ENCODE data around the gene GPC1.

The GPC1 gene

DNA sequence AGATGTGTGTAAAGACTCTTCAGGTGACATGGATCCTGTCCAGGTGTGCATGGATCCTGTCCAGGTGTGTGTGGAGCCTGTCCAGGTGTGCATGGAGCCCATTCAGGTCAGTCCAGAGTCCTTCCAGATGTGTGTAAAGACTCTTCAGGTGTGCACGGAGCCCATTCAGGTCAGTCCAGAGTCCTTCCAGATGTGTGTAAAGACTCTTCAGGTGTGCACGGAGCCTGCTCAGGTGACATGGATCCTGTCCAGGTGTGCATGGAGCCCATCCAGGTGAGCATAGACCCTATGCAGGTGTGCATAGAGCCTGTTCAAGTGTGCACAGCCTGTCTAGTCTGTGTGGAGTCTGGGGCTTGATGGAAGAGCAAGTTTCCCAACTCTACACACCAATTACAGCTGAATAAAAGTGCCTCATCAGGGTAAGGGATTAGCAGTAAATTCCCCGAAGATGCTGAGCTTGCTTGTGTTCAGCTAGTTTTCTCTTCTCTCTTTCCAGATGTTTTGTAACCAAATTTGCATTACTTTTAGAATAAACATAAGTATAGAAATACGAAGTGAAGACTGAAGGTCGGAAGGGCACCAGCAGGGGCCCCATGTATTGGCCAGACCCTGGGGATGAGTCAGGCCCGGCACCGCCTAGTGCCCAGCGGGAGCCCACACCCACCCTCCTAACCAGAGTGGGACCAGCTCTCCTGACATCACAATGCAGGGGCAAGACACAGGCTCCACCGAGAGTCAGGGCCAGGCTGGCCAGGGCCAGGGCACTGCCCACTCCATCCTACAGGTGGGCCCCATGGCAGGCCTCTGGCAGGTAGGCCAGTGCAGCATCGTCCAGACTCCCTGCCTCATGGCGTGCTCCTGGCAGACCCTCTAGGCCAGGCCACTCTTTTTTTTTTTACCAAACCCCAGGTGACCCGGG is 38.6 kb upstream of the GPC1 start:
- no peak for DNase-seq

DNA sequence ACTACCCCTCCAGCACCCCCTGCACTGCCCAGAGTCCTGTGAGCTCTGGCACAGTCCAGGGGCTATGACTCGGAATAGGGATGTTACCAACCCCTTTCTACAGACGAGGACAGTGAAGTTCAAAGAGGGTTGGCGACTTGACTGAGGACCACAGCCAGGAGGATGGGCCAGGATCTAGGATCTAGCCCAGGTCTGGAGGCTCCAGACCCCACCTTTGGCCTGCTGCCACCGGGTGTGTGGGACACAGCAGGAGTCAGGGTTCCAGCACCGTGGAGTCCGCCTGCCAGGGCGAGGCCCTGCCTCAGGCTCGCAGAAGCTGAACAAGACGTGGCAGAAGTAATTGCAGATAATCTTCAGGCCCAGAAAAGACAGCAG is 37.9 kb upstream of the GPC1 start:
- DNase-seq, result no peak

DNA sequence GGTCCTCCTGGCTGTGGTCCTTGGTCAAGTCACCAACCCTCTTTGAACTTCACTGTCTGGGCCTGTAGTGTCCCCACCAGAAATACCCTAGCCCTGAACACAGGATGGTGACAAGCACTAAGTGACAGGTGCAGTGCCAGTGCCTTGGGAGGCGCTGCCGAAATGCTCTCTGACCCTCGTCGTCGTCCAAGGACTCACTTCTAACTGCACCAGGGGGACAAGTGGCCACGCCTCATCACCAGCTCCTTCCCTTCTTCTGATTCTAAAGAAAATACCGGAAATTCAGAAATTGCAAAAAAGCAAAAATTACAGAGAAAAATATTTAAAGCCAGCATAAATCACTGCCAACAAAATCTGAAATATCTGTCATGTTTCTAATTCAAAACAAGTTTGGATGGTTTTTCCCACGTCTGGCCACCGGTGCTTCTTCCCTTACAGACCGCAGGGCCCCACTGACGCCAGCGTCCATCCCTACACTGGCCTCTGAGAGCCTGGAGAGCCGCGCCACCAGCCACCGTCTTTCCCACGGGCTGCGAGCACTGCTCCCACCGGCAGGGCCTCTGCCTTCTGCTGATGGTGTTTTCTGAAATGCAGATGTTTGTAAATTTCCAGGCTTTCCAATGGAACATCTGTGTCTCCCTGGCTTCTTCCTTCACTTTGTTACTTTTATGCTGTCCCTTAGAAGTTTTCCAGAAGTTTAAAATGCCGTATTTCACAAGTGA is 37.4 kb upstream of the GPC1 start:
- no peak for DNase-seq

DNA sequence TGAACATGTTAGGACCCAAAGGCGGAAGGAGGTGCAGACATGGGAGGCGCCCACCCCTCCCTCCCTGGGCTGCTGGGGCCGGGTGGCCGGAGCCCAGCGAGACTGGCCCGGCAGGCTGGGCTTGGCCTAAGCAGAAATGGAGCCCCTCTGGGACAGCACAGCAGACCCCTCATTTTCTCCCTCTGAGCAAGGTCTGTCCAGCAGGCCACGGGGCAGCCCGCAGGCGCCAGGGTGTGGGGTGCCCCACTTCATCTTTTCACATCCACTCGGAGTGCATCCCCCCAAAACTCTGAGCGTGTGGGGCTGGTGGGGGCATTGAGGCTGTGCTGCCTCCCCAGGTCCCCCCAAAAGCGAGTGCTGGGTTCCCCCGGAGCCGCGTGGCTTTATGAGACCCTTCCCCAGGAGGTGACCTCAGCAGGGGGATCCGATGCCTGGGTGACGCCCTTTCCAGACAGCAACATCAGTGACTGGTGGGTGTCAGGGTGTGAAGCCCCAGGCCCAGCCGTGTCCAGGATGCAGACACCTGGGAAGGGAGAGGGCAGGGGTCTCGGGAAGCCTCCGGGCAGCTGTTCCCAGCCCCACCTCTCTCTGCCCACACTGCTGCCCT is 36.7 kb upstream of the GPC1 start:
- no peak for DNase-seq

DNA sequence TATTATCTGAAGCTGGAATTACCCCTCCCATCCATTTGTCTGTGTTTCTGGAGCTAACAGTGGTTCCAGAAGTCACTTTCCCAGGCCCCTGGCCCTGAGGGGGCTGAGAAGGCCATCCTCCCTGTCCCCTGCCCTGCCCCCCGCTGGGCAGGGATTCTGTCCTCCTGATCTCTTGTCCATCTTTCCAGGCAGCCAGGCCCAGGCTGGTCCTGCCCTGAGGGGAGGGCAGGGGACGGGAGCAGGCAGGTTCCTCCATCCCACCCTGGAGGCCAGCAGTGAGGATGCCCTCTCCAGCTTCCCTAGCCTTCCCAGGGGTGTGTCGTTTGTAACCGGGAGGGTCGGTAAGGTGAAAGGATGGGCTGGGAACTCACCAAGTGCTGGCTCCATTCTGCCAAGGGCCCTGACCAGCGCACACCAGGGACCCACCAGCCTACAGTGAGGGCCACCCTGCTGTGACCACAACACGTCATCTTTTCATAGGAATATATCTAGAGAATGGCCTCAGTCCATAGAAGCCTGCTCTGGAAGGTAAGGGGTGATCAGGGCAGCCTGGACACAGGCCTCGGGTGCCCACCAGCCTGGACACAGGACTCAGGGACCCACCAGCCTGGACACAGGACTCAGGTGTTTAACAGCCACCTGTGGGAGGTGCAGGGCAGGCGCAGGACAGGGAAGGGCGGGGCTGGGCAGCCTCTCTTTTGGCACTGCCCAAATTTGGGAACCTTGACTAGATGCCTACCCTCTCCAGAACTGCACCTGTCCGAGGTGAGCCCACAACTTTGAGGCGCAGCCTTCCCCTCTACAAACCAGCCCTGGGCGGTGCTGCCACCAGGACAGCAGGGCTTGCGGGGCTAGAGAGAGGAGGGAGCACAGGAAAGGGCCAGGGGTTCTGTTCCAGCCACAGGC is 35.8 kb upstream of the GPC1 start:
- DNase-seq, result no peak

DNA sequence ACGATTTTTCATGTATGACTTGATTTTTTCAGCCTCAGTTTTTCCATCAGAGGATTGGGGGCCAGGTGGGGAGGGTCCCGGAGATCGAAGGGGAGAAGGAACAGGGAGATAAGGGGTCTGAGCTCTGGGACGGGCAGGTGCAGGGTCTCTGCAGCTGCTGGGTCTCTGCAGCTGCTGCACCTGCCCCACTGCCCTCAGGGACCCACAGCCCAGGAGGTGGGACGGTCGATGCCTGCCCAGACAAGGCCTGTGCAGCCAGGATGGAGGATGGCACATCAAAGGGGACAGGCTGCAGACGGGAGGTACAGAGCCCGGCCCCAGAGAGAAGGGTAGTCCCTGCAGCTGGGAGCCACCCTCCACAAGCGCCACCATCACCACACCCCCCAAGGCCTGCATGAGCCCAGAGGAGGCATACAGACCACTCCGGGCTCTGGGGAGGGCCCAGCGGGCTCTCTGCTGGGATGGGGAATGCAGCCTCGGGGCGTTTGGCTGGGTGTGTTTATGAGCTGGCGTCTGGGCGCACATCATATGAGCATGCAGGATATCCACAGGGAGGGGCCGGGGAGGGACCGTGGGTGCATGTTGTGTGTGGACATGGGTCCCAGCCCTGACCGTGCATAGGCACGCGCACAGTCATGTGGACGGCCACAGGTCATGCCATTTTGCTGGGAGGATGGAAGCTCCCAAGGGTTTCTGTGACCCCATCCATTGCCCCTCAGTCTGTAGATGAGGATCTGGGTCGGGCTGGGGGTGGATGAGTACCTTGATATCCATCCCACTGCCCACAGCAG is 34.9 kb upstream of the GPC1 start:
- no peak for DNase-seq

DNA sequence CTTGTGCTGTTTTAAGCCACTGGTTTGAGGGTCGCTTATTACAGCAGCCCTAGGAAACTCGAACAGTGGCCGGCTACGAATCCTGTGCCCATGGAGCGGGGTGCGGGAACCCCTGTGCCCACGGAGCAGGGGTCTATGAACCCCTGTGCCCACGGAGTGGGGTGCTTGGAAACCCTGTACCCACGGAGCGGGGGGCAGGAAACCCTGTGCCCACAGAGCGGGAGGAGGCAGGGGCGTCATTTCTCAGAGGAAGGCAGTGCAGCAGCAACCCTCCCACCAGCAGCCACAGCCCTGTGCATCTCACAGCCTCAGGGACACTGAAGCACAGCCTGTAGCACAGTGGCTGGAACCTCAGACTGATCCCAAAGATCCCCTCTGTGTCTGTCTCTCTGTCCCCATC is 34.2 kb upstream of the GPC1 start:
- no peak for DNase-seq

DNA sequence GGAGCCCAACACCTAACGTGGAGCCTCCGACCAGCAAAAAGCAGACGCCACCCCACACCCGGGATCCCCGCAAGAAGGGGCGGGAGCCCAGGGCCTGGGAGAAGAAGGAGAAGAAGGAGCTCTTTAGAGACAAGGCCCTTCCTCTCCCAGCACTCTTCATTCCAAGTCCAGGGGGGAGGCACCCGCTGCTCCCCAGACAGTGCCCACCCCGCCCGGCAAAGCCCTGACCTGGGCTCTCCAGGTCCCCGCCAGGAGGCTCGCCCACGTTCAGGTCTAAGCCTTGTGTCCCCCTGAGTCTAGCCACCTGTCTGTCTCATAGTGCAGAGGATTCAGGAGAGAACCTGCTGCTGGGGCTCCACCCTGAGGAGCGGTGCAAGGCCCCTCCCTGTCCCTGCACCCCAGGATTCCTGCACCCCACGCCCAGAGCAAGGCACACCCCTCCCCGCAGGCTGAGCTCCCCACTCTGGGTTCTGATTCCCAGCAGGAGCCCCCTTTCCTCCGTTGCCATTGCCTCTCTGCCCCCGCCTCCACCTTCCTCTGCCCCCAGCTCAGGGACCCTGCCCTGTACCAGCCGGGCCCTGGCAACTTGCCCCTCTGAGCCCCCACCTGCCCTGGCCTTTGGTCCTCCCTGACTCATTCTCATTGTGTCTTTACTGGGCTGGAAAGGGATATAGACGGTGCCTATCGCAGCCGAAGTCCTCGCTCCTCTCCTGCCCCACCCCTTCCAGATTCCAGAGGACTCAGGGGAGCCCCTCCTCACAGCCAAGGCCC is 33.5 kb upstream of the GPC1 start:
- DNase-seq, result no peak

DNA sequence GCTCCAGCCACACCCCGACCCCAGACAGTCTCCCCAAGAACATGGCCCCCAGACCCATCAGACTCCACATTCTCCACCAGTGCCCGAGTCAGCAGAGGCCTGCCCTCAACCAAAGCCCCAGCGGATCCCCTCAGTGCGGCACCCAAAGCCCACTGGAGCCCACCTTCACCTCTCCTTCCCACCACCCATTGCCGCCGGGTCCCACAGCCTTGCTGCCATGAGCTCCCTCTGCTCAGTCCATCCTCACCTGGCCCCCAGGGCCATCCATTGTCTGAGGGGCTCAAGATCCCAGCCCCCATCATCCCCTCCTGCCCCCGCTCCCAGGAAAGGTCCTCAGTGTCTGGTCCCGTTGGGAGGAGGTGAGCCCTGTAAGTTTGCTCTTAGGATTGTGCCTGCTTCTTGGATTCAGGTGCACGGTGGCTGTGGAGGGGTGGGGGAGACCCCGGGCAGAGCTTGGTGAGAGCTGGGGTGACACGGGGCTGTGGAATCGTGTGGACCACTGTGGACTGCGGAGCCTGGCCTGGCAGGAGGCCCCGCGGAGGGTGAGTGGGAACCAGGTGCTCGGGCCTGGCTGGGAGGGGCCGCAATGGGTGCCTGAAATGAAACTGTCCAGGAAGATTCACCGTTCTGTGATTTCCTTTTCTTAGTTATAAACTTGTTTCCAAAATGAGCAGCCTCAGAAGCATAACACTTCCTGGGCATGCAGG is 32.7 kb upstream of the GPC1 start:
- DNase-seq, result no peak

DNA sequence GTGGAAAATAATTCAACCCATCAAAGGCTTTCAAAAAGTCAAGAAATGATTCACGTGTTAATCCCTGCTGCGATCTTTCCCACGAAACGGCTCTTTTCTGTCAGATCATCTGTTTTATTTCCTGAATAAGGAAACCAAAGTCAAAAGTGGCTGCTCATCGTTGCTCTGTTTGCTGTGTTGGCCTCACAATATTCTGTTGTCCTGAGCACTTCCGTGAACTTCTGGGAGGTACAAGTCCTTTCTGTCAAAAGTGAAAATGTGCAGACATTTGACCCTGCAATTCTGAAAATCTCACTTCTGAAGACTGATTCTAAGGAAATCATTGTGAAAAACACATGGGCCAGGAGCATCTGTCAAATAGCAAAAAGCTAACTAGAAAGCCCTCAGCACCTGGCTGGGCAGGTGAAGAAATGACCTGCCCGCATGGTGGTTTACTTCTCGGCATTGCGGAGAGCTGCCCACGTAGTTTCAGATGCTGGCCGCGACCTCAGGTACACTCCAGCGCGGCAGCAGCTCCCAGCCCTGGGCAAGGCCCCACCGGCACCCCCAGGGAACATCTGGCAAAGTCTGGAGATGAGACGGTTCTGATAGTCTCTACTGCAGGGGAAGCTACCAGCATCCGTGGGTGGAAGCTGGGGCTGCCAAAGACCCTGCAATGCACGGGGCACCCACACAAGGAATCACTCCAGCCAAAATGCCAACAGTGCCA is 31.9 kb upstream of the GPC1 start:
- DNase-seq, result no peak

DNA sequence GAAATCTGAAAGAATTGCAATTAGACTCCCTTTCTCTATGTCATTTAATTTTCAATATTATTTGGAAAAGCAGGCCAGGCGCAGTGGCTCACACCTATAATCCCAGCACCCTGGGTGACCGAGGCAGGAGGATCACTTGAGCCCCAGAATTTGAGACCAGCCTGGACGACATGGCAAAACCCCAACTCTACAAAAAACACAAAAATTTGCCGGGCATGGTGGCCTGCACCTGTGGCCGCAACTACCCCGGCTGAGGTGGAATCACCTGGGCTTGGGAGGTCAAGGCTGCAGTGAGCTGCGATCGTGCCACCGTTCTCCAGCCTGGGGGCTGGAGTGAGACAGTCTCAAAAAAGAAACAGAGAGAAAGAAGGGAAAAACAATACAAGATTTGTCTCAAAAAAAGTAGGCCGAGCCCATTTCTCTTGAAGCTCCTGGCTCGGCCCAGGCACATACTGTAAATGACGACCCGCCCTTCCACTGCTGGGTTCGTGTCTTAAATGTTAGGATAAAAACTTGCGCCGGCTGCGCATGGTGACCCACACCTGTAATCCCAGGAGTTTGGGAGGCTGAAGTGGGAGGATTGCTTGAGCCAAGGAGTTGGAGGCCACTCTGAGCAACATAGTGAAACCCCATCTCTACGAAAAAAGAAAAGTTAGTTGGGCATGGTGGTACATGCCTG is 31.1 kb upstream of the GPC1 start:
- no peak for DNase-seq

DNA sequence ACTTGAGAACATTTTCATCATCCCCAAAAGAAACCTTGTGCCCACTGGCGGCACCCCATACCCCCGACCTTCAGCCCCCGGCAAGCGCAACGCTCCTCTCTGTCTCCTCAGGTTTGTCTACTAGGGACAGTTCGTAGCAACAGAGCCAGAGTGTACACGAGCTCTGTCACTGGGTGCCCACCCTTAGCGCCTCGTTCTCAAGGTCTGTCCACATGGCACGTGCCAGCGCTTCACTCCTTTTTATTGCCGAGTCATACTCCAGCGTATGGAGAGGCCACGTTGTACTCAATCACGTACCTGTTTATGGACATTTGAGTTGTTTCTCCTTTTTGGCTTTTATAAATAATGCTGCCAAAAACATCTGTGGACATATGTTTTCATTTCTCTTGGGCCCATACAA is 30.3 kb upstream of the GPC1 start:
- no peak for DNase-seq

DNA sequence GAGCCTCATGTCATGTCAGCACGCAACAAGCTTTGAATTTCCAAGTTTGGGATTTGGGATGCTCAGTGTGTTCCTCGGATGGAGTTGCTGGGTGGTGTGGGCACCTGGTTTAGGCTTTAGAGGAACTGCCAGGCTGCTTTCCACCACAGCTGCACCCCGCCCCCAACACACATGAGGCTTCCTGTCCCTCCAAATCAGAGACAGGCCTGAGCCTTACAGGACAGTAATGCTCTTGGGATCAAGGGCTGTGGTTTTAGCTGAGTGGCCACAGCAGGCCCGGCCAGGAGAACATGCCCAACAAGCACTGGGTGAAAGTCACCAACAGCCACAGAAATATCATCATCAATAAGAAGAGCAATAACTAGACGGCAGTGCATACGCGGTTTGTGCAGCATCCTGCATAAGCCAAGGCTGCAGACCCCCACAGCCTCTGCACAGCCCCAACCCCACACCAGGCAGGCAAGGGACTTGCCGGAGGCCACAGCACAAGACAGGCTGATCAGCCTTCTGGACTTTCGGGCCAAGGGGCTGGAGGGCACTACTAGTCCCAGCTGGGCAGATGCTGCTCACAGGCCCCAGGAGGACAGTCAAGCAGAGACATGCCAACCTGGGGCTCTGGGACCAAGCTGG is 29.7 kb upstream of the GPC1 start:
- no peak for DNase-seq

DNA sequence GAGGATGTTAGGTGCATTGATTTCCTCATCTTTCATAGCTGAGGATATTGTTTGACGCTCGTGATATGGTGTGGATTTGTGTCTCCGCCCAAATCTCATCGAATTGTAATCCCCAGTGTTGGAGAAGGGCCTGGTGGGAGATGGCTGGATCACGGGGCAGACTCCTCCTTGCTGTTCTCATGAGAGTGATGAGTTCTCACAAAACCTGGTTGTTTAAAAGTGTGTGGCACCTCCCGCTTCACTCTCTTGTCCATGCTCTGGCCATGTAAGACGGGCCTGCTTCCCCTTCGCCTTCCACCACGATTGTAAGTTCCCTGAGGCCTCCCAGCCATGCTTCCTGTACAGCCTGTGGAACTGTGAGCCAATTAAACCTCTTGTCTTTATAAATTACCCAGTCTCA is 28.4 kb upstream of the GPC1 start:
- DNase-seq, result no peak

DNA sequence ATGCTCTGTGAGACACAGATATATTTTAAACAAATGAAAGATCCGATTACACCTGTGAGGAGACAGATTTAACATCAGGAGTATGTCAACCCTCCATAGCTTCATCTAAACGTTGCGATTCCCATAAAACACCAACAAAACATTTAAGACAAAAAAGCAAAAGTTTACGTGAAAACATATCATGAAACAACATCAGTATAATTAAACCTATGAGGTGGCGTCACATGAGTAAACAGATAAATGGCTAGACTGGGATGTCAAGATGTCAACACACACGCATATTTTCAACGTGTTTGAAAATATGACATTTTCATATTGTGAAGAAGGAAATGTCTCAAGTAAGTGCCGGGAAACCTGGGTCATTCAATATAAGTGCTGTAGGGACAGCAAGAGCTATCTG is 25.5 kb upstream of the GPC1 start:
- DNase-seq, result no peak

DNA sequence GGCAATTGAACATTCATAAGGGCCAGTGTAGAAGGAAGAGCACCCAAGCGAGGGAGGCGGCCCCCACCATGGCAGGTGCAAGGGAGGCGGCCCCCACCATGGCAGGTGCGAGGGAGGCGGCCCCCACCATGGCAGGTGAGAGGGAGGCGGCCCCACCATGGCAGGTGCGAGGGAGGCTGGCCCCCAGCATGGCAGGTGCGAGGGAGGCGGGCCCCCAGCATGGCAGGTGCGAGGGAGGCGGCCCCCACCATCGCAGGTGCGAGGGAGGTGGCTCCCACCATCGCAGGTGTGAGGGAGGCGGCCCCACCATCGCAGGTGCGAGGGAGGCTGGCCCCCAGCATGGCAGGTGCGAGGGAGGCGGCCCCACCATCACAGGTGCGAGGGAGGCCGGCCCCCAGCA is 24.7 kb upstream of the GPC1 start:
- DNase-seq, result no peak
